Epidermal melanocyte (primary cell): Measurements from ENCODE around the gene CAPN11.

ENCODE experiments used
- DNase-seq: peaks from one replicate; pipeline ENCODE4 v3.0.0; 2011; ENCODE audit warnings: low spot score; ENCODE audit not compliant: insufficient read length

The CAPN11 gene

GRCh38 chr6:44154067-44154466 is 4.6 kb upstream of the CAPN11 start:
- DNase-seq, result no peak

GRCh38 chr6:44156494-44157151 is 2.0 kb upstream of the CAPN11 start:
- no peak for DNase-seq

- DNase-seq, result no peak
Observed at GRCh38 chr6:44157152-44157521, 1.5 kb upstream of the CAPN11 start.

- DNase-seq, result no peak
Observed at GRCh38 chr6:44161997-44162338, 3.3 kb downstream of the CAPN11 start.

- no peak for DNase-seq
Observed at GRCh38 chr6:44162876-44163625, 4.4 kb downstream of the CAPN11 start.

GRCh38 chr6:44166116-44166515 is 7.5 kb downstream of the CAPN11 start:
- no peak for DNase-seq

GRCh38 chr6:44166591-44167184 is 8.1 kb downstream of the CAPN11 start:
- peak; percentile 70 for DNase-seq

GRCh38 chr6:44167567-44167966 is 8.9 kb downstream of the CAPN11 start:
- DNase-seq, result no peak

- no peak for DNase-seq
Observed at GRCh38 chr6:44169154-44169553, 10.5 kb downstream of the CAPN11 start.

GRCh38 chr6:44169886-44170570 is 11.4 kb downstream of the CAPN11 start:
- DNase-seq, result no peak

GRCh38 chr6:44171899-44172546 is 13.4 kb downstream of the CAPN11 start:
- DNase-seq, result no peak

GRCh38 chr6:44172731-44173500 is 14.3 kb downstream of the CAPN11 start:
- peak; percentile 97 for DNase-seq

GRCh38 chr6:44176130-44176761 is 17.6 kb downstream of the CAPN11 start:
- DNase-seq, result no peak

GRCh38 chr6:44176762-44177509 is 18.3 kb downstream of the CAPN11 start:
- DNase-seq, result peak; percentile 3

GRCh38 chr6:44177691-44178423 is 19.2 kb downstream of the CAPN11 start:
- DNase-seq, result peak; percentile 3

GRCh38 chr6:44178424-44179071 is 19.9 kb downstream of the CAPN11 start:
- peak; percentile 18 for DNase-seq

- no peak for DNase-seq
Observed at GRCh38 chr6:44179072-44179536, 20.5 kb downstream of the CAPN11 start.

- no peak for DNase-seq
Observed at GRCh38 chr6:44179648-44180047, 21.0 kb downstream of the CAPN11 start.
